ENCODE data around the gene C9orf85.

The C9orf85 gene

GRCh38 chr9:71908825-71909224, 2.6 kb upstream of the C9orf85 start:
- no peak for DNase-seq

- DNase-seq, result no peak
These were observed 1.4 kb upstream of the C9orf85 start for GRCh38 chr9:71909887-71910649.

DNA sequence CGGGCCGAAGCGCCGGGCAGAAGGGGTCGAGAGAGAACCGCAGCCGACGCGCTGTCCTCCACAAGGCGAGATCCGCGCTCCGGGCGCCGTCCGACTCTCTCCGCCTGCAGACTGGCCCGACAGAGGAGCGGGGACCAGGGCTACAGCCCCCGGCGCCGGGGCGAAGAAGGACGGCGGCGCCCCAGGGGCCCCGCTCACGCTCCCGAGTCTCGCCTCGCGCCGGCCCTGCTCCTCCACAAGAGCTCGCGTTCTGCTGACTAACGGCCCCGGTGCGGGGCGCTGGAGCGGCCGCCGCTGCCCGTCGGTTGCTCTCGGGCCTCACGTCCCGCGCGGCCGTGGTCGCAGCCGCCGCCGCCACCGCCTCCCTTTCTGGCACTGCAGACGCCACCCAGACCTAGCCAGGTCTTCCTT, 784 bp upstream of the C9orf85 start:
- DNase-seq, result no peak

DNA sequence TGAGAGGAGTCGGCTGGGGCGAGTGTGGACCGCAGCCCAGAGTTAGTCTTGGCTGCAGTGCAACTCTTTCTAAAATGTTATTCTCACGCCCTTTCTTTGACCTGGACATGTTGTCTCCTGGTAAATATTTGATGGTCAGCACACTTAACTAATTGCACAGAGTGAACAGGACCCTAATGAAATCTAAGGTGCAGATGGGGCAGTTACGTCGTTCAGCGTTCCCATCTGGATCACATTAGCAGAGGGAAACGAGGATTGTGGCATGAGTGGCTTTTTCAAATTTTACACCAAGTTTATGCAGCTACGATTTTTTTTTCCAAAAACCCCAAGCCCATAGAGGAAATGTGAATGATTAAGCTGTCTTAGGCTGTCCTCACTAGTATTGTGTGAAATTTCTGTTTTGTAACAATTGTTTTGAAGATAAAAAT, 483 bp downstream of the C9orf85 start:
- DNase-seq, result no peak

DNA sequence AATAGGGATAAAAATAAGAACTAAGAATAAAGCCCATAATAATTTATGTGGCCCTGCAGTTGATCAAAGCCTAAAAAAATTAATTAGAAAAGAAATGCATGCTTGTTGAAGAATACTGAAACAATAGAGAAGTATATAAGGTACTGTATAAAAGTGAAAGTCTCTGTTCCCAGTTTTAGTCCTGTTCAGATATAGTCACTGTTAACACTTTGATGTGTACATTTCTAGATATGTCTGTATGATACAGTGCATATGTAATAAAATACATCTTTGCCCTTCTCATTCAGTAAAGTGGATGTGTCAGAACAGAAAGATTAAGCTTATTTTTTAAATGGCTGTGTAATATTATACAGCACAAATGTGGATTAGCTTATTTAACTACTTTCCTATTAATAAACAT, 4.1 kb downstream of the C9orf85 start:
- DNase-seq, result no peak

GRCh38 chr9:71916834-71917534, 5.5 kb downstream of the C9orf85 start:
- DNase-seq, result no peak

GRCh38 chr9:71918419-71918818, 7.0 kb downstream of the C9orf85 start:
- no peak for DNase-seq

DNA sequence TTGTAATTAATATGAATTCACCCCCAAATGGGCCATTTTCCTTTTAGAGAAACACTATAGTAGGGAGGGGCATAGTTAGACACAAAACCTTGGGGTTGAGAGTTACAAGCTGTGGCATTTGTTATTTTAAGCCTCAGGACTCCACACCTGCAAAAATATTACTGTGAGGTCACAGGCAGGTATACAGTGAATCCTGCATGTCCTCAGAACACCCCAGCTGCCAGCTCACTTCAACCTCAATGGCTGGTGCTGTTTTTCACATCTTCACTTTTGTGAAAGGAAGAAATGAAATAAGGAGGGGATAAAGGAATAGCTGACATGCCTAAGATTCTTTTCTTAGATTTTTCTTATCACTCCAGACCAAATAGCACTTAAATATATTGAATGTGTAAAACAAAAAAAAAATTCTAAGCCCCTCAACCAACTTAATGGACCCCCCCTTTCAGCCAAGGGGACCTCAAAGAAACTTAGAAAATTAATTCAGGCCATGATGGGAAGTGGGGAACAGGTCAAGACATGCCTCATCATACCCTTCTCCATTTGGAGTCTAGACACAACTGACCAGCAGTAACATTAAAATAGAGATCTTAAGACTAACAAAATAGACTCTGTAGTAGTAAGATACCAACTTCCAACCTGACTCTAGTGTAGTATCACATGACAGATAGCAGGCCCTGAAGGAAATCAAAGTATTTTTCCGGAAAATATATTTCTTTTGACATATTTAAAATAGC, 9.2 kb downstream of the C9orf85 start:
- no peak for DNase-seq

DNA sequence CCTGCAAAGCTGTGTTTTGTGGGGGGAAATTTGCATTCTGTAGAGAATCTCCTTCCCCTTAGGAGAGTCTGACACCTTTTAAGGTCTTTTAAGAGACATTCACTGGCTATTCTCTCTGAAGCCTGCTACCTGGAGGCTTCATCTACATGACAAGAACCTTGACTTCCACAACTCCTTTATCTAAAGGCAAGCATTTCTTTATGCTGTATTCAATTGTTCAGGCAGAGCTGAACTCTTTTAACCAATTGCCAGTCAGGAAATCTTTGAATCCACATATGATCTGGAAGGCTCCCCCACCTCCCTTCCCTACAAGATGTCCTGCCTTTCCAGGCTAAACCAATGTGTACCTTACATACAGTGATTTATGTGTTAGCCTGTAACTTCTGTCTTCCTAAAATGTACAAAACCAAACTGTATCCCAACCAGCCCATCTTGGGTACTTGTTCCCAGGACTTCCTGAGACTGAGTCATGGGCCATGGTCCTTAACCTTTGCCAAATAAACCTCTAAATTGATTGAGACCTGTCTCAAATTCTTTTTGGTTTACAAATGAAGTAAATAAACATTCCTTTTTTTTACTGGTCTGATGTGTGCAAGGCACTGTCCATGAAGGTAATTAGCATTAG, 9.9 kb downstream of the C9orf85 start:
- no peak for DNase-seq

DNA sequence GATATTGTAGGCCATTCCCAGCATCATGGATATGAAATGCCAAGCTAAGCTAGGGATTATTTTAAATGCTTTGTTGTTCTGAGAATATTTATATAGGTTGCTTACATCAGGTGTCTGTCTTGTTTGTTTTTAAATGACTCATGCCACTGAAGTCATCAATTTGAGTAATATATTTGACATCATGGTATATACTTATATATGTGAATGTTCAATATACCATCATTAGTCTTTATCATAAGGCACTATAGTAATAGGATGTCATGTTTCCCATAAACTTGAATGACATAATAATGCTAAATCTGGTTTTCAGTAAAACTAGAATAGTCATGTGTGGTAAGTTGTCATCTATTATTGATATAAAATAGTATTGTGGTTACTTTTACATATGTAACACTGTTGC, 13.1 kb downstream of the C9orf85 start:
- DNase-seq, result no peak

DNA sequence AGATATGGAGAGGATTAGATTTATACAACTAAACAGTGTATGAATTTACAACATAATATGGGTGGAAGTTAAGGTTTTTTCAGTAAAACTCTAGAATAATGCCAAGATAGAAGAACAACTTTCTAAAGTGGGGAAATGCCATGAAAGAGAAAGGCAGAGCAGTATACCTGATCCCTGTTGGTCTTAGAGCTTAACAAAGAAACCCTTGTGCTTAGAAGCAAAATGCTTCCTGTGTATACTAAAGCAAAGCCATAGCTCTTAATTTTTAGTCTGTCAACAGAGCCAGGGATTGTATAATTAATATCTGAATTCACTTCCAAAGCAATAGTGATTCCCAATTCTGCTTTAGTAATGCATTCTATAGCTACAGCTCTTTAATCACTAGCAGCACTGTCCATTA, 14.4 kb downstream of the C9orf85 start:
- DNase-seq, result no peak

DNA sequence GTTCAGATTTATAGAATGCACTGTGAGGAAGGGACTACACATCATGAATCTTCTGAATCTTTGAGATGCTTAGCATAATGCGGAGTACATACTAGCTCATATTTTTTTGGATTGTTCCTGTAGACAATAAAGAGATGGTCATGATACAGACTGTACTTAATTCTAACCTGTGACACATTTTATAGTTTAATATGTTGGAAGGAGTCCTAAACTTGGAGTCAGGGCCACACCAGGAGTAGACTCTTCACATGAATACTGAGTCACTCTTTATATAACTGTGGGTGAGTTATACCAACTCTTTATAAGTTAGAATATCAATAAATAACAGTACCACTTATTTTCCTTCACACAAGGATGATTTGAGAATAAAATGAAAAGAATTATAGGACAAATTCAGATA, 16.9 kb downstream of the C9orf85 start:
- DNase-seq, result no peak

GRCh38 chr9:71928806-71929205, 17.4 kb downstream of the C9orf85 start:
- DNase-seq, result no peak

DNA sequence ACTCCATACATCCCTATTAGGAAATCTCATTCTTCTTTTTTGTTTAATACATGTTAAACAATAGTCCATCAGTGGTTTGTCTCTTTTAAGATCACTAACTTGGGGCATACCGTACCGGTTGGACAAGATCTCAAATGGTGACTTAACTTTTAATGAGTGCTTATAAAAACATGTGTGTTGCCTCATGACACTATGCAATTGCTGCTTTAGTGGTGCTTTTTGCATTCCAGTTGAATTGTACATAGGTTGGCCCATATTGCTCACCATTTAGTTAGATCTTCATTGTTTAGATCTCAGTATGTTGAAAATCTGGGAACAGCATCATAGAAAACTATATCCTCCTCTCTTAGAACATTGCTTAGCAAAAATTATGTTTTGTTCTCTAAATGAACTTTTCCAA, 17.8 kb downstream of the C9orf85 start:
- no peak for DNase-seq

GRCh38 chr9:71929791-71930440, 18.5 kb downstream of the C9orf85 start:
- no peak for DNase-seq

GRCh38 chr9:71931166-71931565, 19.7 kb downstream of the C9orf85 start:
- DNase-seq, result no peak

- DNase-seq, result no peak
These were observed 24.6 kb downstream of the C9orf85 start for GRCh38 chr9:71936066-71936465.

- no peak for DNase-seq
These were observed 25.7 kb downstream of the C9orf85 start for GRCh38 chr9:71937070-71937625.

DNA sequence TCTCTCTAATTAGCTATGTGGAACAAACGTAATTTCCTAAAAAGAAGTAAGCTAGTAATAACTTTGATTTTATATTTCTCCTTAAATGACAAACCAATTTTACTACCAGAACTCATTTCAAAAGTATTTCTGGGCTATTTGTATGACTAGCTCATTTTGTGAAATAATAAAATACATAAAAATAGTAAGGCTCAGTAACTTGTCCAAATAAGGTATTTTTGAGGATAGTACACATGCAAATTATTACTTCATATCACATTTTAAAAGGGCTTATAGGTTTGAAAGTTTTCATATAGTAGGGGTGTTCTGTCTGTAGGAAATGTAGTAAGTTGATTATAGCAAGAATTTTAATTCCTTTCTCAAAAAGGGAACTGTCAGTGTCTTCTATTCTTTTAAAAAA, 26.5 kb downstream of the C9orf85 start:
- DNase-seq, result no peak

GRCh38 chr9:71941060-71941568, 29.7 kb downstream of the C9orf85 start:
- DNase-seq, result no peak

GRCh38 chr9:71941998-71942567, 30.6 kb downstream of the C9orf85 start:
- no peak for DNase-seq

All from NCI-H1048 (cell line).